T-helper 2 cell treated with Interferon-gamma antibody and Interleukin-4, amounts not matched to agents 100 ng/mL and 5 ng/mL, for 36 hours (primary cell): ENCODE measurements around the gene HOXC9. TPM values are rescaled to one million over a fixed set of nuclear protein-coding genes. Genes with fewer than 3 reads are reported as not detected.

Source experiments
- intact Hi-C: fragments of 100-400 bp; cut with micrococcal nuclease; formaldehyde crosslinking; loops from one replicate; pipeline ENCODE4 v1.15.1; 2023
- total RNA-seq: library from RNA; stranded (reverse); gene quantifications from 2 replicates; pipeline ENCODE4 v1.2.3, GENCODE V29; 2022

The HOXC9 gene
- total RNA-seq, 1 donor from 2014 or later, result not detected

GRCh38 chr12:54008260-54008552 lies 8.2 kb downstream of the HOXC9 start:
- intact Hi-C loops, result no loop called here

GRCh38 chr12:54009171-54010052 lies 9.5 kb downstream of the HOXC9 start:
- intact Hi-C loops, result no loop called here

DNA sequence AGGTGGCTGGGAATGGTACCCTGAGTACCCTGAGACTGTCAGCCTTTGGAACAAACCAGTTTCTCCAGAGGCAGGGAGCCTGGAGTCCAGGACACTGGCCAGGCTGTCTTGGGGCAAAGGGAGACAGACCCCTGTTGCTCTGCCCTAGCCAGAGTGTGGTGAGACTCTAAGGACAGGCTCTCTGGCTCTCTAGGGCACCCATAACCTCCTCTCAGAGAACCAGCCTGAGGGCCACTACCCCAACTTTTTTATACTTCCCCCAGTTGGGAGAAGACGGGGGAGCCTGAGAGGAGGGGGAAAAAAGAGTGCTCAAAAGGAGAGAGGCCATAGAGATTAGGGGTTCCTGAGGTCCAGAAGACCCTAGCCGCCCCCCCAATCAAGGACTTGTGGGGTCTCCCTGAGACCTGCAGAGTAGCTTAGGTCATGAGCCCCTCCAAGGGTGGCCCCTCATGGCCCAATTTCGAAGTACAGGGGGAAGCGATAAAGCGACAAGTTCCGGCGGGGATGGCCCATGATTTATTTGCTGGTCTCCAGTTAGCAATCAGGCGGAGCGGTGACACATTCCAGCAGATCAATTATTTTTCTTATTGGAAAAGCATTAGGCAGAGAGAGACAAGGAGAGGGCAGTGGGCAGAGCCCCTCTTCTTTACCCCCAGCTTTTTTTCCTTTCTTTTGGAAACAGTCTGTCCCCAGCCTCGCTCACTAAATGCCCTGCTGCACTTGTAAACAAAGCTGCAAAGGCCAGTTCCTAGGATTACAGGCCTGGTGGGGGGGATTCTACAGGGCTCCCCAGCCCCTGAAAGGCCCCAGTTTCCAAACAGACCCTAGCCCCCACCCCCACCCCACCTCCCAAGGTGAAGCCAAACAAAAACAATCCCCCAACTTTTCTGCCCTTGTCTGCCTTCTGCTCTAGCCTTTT lies 10.4 kb downstream of the HOXC9 start:
- intact Hi-C loops, result no loop called here

DNA sequence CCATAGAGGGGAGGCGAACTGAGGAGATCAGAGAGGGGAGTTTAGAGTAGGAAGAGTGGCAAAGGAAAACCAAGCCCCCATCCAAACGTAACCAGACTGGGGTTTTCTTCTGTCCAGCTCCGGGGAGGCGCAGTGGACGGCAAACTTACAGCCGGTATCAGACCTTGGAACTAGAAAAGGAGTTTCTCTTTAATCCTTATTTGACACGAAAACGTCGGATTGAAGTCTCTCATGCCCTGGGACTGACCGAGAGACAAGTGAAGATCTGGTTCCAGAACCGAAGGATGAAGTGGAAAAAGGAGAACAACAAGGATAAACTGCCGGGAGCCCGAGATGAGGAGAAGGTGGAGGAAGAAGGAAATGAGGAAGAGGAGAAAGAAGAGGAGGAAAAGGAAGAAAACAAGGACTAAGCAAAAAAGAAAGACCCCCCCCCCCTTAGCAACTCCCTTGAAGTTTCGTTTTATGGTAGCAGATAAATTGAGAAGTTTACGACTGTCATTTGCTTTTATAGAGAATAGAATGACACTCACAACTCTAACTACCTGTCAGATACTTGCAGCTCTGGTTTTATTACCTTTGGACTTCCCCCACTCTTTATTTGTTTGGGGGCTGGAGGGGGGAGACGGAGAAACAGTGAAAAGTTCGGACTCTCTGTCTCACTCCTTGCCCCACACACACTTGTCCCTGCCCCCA lies 11.2 kb downstream of the HOXC9 start:
- intact Hi-C loops, result no loop called here

- intact Hi-C loops, result no loop called here
Observed at GRCh38 chr12:54011665-54012532, 11.9 kb downstream of the HOXC9 start.

GRCh38 chr12:54012631-54013409 lies 12.9 kb downstream of the HOXC9 start:
- intact Hi-C loops, result no loop called here

- intact Hi-C loops, result no loop called here
Observed at GRCh38 chr12:54014377-54015017, 14.5 kb downstream of the HOXC9 start.

DNA sequence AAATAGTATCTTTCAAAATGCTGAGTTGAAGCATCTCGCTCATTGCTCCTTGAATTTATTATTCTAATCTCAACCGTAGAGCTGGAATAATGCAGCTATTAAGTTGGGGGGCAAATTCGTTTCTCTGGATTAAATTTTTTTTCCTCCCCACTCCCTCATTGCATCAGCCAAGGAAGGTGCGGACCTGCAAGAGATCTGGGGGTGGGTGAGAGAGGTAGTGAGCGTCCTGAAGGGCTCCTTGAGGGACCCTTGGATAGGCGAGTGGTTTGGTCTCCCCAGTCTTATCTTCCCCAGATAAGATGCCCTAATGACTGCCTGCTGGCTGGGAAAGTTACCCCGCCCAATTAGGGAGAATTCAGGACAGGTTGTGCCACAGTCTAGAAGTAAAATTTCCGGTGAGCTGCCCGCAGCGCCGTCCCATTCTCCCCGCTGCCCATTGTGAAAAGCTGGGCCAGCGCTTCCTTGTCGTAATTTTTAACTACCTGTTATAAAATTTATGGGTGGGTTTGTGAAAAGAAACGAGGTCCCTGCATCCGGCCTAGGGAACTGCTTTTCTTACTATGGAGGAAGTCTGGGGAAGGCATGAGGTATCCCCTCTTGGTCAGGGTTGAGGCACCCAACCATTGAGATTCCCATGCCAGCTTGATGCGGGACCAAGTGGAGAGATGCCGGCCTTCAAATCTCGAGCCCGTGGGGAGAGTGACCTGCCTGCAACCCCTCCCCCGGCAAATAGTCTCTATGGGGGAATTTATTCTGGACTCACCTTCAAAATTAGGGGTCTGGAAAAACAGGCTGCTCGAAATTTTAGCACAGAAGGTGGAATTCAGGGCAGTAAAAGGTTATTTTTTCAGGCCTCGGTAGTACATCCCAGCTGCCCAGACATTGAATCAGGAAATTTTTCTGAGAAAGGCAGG lies 15.3 kb downstream of the HOXC9 start:
- intact Hi-C loops, result no loop called here

DNA sequence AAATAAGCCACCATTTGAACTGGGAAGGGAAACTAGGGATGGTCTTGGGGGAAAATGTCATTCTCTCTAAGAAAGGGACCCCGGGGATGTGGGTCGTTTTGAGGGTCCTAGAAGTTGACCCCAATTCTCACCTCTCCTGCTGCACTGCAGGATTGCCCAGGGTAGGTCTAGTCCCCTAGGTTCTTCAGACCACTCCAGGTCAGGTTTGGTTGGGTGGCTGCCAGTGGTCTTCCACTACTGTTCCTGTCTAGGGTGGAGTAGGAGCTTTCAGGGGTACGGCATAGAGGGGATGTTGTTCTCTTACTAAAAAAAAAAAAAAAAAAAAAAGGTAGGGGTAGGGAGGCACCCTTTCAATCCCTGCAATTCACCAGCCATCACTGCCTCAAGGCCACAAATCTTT lies 16.1 kb downstream of the HOXC9 start:
- intact Hi-C loops, result loop anchor here (2.0 kb wide), 1 partner anchor 17 kb away; the partner anchor contains the start of gene HOXC5

DNA sequence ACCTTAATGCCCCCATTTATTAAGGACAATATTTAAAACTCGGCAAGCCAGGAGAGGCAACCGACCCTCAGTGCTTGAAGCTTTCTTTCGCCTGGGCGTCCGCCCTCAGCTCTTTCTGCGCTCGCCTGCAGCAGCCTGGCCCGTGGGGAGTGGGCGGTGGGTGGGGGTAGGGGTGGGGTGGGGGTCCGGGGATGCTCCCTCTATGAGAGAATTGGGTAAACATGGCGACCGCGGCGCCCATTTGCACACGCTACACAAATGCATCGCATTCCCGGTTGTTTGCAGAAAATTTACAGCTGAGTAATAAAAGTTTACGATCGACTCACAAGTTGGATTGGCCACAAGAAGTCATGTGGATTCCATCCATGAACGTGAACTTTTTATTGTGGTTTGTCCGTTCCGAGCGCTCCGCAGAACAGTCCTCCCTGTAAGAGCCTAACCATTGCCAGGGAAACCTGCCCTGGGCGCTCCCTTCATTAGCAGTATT lies 16.6 kb downstream of the HOXC9 start:
- intact Hi-C loops, result loop anchor here (2.0 kb wide), 1 partner anchor 16 kb away; the partner anchor contains the start of gene HOXC5

DNA sequence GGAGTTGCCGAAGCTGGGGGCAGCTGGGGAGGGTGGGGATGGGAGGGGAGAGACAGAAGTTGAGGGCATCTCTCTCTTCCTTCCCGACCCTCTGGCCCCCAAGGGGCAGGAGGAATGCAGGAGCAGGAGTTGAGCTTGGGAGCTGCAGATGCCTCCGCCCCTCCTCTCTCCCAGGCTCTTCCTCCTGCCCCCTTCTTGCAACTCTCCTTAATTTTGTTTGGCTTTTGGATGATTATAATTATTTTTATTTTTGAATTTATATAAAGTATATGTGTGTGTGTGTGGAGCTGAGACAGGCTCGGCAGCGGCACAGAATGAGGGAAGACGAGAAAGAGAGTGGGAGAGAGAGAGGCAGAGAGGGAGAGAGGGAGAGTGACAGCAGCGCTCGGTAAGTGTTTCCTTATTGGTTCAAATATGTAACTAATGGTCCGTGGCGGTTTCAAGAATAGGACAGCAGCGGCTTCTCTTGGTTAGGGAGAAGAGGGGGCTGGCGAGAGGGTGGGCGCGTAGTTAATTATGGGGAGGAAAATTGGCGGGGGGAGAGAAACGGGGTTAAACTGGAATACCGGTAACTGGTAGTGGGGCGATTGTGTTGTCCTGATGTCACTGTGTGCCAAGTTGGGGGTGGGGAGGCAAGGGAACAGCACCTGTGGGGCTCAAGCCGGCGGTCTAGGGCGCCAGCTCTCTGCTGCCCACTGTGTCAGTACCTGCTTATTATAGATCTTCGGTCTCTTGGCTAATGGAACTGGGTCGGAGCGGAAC lies 17.2 kb downstream of the HOXC9 start:
- intact Hi-C loops, result loop anchor here (2.0 kb wide), 1 partner anchor 16 kb away; the partner anchor contains the start of gene HOXC5

GRCh38 chr12:54017878-54018467 lies 18.0 kb downstream of the HOXC9 start:
- intact Hi-C loops, result loop anchor here (2.0 kb wide), 1 partner anchor 15 kb away; the partner anchor contains the start of gene HOXC5

- intact Hi-C loops, result no loop called here
Observed at GRCh38 chr12:54018468-54018984, 18.6 kb downstream of the HOXC9 start.

- intact Hi-C loops, result no loop called here
Observed at GRCh38 chr12:54019091-54019811, 19.3 kb downstream of the HOXC9 start.

DNA sequence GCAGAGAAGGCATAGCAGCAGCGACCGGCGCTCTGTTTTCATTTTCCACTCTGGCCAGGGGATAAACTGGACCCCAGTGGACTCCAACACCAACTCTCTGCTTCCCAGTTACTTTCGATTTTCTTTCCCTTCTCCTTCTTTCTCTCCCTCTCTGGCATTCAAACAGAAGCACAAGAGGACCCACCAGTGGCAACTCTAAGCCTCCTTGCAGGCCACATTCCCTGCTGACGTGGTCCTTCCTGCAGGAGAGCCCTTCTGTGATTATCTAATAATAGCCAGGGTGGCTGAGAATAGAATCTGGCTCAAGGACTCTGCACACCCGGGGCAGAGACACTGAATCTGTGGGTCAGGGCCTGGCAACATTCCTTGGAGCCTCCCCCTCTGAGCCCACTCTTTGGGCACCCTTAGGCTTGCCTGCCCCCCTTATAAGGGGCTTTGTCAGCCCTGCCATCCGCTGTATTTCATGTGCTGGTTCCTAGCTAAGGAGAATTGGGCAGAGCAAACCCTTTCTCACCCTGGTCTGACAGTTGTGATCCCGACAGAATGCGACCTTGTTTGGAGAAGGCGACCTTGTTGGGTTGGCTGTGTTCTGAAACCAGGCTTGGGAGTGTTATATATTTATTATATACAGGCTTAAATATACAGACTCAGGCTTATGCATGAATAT lies 20.1 kb downstream of the HOXC9 start:
- intact Hi-C loops, result no loop called here
